GM19468 (cell line): ENCODE data around the gene SRCIN1.

Source experiments
- ATAC-seq: cut with Tn5 transposase; IDR thresholded peaks from one replicate; pipeline ENCODE4 v1.9.1; 2021; ENCODE audit warnings: mild to moderate bottlenecking, moderate library complexity, moderate number of reproducible peaks; ENCODE audit not compliant: unreplicated experiment; ENCODE audit errors: extremely low read depth

Gene SRCIN1

DNA sequence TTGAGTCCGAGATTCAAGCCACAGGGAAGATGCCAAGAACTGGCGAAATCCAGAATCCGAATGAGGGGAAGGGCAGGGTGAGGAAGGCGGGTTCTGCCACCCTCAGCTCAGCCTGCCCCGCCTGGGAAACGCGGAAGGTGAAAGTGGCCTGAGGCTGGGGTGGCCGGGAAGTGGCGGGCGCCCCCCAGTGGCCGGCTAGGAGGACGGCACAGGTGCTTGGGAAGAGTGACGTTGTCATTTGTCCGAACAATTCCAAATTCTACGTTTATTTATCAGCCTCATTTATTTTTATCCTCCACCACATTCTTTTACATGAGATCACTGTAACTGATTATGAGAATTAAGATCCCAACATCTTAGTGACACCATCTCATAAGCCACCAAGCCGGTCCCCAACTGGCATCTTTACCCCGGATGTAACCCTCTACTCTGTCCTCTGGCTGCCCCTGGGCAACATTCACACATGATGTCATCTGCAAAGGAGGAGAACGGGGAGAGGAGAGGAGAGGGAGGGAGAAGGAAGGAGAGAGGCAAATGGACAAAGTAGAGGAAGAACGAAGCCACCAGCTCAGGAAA is 21.3 kb downstream of the SRCIN1 start:
- no peak for ATAC-seq

DNA sequence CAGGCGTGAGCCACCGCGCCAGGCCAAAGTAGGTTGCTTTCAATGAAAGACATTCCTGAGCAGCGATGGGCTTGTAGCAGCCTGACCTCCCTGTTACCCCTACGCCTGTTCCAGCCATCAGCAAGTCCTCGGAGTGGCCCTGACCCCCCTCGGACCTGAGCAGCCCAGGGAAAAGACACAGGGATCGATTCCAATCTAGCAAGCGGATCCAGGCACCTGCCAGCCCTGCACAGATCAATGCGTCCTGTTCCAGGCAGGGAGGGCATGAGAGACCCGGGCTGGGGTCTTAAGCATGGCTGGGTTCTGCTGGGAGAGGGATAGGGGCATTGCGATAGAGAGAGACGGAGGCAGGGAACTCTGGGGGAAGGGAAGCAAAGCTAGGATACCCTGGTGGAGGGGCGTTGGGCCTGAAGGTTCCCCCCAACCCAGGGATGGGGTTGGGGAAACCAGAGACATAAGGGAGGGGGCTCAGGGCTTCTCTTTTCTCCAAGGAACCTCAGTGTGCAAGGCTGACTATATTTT is 21.9 kb downstream of the SRCIN1 start:
- no peak for ATAC-seq

DNA sequence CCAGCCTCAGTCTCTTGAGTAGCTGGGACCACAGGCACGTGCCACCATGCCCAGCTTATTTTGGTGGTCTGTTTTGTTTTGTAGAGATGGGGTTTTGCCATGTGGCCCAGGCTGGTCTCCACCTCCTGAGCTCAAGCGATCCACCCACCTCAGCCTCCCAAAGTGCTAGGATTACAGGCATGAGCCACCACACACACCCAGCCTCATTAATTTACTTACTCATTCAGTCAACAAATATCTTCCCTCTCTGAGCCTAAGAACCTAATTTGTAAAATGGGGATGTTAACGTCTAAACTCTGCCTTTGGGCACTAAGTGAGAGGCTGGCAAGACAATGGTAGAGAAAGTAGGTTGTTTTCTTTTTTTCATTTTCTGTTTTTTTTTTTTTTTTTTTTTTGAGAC is 22.6 kb downstream of the SRCIN1 start:
- ATAC-seq, result no peak

DNA sequence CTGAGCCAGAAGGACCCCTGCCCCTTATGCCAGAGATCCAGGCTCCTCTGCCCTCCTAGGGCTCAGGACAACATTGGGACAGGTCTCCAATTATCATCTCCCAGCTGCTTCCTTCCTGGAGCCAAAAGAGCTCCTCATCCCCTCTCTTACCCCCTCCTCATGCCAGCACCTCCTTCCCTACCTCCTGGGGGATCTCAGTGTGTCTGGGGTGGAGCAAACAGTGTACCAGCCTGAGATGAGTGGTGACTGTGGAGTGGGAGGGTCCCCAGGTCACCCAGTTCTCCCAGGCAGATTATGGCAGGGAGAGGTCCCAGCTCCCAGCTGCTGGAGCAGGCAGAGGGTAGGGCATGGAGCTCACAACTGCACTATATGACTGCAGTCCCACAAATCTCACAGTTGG is 23.7 kb downstream of the SRCIN1 start:
- no peak for ATAC-seq

DNA sequence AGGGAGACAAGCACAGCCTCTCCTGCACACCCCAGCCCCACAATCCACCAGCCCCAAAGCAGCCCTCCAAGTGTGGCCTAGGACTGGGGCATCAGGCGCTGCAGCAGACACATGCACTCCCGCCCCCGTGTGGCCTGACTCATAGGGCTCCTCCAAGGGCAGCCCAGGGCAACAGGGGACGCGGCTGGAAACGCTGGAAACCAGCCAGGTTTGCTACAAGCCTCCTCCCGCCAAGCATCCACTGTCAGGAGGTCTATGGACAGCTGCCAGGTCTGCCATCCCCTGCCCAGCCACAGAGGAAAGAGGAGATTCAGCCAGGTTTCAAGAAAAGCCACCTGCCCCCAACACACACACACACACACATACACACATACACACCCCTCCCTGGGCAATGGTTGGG is 25.8 kb downstream of the SRCIN1 start:
- ATAC-seq, result no peak

DNA sequence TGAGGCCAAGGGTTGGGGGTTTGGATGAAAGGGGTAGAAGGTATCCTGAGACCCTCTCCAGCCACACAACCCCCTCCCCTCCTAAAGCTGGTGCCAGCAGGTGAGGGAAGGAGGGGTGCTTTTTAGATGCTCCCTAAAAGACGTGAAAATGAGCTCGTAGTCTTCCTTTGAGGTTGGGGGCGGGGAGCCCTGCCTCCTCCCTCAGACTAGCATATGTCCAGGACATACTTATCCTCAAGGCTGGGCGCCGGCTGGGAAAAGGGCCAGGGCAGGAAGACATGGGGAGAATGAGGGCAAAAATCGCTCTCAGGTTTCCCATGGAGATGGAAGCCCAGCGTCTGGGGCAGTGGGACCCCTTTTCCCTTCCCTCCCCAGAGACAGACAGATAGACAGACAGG is 26.7 kb downstream of the SRCIN1 start:
- no peak for ATAC-seq

DNA sequence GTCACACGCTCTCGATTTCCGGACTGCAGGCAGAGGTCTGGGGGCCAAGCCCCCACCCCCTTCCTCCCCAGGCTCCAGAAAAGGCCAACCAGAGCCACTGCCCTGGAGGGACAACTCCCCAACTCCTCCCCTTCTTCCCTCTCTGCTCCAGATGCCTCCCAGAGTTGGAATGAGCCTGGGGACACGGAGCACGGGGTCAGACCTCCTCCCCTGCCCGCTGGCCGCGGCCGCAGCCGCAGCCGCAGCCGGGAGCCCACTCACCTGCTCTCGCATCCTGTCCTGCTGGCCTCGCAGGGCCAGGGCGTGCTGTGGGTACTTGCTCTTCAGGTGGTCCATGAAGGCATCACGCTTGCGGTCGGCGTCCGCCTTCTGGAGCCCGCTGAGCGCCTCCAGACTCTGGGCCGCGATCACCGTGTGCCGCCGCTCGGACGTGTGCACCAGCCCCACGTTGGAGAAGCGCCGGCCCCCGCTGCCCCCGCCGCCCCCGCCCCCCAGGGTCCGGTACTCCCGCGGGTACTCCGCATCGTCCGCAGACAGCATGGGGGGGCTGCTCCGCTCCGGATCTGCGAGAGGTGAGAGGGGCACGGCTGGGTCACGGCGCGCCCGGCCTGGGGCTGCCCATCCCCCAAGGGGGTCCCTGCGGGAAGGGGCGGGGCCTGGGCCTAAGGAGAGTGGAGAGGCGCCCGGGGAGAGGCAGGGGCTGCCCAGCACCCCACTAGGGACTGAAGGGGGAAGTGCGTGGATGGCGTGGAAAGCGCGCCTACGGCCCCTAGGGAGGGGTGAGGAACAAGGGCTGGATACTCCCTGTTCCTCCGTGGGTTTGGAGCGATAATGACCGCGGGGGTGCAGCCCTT is 27.3 kb downstream of the SRCIN1 start:
- ATAC-seq, result no peak

DNA sequence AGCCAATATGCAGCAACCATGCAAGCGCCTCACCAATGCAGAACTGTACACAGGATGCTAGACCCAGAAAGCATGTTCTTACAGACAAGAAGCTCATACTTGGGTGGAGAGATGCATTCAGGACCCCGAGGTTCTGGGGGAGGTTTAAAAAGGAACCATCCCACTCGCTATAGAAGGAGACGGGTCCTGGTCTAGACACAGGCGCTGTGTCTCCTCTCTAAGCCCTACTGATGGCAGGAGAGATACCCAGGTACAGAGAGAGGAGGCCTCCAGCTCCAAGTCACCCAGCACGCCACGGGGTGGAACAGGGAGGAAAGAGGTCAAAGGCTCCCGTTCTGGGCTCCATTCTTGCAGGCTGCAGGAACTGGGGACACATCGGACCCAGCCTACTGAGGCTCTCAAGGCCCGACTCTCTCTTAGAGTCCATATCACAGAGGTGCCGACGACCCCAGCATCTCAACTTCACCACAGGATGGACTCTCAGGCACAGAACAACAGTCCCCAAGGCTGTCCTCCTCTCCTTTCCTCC is 28.0 kb downstream of the SRCIN1 start:
- ATAC-seq, result no peak

DNA sequence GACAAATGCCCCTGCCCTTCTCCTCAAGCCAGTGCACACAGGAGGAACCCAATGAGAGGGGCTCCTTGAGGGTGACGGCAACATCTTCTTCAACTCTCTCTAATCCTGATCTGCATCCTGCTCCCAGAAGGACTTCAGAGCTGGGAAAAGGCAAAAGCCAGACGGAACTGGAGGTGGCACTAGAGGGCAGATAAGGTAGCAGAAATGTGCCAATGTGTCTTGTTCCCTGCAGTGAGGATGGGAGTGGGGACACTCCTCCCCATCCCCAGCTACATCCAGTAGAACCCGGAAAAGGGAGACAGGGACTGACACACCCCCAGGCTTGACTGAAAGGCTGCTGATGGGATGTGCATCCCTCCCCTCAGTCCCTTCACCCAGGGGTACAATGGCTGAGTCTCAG is 28.5 kb downstream of the SRCIN1 start:
- no peak for ATAC-seq

DNA sequence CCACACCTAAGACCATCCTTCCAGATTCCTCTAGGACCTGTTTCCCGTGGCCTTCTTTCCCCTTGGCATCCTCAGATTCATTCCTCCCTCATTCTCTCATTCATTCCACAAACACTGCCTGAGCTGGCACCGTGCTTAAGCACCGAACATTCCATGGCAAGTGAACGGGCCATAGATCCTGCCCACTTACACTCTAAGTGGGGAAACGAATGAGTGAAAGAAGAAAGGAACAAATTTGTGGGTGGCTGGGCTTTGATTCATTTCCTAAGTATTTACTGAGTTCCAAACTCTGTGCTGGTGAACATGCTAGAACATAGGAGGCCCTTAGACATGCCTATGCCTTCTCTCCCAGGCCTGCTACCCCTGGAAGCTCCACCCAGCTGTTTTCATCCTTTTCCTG is 30.0 kb downstream of the SRCIN1 start:
- no peak for ATAC-seq

DNA sequence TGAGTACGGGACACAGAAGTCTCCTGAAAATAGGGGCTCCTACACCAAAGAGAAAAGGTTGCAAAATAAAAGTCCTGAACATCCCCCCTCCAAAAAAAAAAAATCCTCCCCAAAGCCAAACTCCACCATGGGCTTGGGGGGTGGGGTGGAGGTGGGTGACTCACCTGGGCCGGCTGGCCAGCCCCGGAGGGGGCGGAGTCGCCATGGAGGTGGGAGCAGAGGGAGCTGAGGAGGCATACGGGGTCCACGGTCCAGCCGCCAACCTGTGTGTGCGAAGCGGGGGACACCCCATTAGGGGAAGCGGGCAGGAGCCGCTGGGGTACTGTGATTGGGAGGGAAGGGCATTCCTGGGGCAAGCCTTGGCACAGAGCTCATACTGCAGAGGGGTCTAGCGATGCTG is 31.0 kb downstream of the SRCIN1 start:
- no peak for ATAC-seq

DNA sequence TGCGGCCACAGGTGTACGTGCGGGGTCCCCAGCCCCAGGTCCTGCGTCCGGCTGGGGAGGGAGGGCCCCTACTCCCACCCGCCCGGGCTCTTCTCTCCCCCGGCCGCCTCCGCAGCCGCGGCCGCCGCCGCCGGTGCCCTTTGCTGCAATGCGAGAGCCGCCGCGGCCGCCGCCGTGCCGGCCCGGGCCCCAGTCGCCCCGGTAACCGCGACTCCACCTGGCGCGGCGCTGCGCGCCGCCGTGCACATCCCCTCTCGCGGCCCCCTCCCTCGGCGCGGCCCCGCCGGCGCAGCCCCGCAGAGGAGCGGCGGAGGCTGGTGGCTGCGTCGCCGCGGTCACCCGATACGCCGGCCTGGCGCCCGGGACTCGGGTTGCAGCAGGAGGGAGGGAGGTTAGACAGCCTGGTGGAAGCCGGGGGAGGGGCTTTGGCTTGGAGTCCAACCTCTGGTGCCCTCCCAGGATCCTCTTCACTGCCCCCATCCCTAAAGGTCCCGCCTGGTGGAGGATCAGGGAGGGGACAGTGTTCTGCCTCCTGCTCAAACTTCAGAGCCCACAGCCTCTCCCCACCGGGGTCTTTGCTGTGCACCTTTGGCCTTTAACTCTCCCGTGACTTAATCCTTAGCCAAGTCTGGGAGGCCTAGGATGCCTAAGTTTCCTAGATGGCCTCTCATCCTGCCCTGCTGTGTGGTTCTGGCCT is 32.9 kb downstream of the SRCIN1 start:
- ATAC-seq, result no peak

DNA sequence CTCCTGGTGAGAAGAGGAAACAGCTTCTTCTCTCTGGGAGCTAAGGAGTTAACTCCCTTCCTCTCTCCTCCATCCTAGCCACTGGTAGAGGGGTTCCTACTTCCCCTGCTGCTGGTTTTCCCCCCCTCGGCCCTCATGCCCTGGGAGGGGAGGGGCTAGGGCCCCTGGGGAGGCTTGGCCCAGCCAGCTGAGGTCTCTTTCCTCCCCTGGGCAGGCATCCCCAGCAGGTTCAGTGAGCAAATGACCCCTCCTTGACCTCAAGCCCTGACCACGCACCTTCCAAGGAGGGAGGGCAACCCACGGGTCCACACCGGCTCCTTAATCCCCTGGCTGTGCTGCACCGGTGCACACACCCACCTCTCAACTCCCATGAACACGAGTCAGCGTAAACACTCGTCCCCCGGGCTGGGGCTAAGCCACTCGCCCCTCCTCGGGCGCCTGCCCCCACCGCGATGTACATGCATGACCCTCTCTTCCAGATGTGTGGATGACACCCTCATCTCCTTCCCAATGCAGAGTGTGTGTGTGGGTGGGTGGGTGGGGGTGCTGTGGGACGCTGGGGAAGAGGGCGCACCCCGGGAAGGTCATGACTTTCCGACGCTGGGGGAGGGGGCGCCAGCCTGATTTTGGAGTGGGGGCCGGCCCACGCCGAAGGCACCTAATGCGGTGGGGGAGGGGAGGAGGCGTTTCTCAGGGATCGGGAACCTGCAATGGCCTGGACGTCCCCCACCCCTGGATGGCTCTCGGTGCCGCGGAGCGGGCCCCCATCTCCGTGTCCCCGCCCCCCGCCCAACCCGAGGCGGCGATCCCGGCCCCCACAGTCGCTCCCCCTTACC is 33.7 kb downstream of the SRCIN1 start:
- no peak for ATAC-seq

DNA sequence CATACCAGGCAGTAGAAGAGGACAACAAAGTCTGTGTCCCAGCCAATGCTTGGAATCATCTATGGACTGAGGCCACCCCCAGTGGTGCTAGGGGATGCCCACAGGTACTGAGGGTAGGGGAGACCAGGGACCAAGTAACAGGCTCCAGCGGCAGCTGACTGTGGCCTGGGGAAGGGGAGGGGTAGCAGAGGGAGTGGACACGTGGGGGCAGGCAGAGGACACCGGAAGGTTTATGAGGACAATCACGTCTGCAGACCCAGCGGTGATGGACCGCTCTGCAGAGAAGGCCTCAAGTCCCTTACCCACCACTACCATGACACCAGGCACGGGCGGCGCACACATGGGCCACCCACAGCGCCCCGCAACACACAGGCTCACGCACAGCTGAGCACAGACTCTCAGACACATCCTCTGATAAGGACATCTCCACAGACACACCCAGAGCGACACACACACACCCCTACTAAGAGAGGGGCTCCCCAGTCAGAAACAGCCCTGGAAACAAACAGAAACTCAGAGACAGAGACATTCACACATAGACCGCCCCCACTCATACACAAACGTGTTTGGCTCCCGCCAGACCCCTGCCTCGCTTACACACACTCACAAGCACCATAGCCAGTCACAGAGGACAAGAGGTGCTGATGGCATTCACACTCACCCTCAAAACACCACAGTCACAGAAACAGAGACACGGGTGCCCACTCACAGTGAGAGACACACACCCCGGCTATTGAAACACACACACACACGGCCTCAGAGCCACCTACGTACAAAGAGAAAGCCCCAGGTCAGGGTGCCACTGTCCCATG is 35.8 kb downstream of the SRCIN1 start:
- no peak for ATAC-seq

DNA sequence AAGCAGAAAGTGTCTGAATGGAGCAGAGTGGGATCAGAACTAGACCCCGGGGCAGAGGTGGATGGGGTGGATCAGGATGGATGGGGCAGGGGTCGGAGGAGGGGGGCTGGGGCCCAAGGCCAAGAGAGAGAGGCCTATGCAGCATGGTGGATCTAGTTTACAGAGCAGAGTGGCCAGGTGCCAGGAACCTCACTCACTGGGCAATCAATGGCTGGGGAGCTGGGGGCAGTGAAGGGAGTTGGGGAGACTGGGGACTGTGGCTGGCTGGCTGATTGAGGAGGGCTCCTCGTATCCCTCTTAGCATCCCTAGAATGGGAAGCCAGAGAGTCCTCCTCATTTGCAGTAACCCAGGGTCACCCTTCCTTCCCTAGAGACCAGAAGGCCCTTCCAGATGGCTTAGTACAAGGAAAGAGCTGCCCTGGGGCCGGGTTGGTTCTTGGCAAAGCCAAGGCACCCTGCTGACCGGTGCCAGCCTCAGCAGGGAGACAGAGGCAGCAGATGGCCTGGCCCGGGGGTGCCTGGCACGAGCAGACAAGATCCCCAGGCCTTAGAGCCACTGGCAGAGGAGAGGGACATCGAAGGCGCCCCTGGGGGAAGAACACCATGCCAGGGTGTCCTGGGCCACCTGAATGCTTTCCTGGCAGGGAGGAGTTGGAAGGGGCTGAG is 36.8 kb downstream of the SRCIN1 start:
- ATAC-seq, result no peak

DNA sequence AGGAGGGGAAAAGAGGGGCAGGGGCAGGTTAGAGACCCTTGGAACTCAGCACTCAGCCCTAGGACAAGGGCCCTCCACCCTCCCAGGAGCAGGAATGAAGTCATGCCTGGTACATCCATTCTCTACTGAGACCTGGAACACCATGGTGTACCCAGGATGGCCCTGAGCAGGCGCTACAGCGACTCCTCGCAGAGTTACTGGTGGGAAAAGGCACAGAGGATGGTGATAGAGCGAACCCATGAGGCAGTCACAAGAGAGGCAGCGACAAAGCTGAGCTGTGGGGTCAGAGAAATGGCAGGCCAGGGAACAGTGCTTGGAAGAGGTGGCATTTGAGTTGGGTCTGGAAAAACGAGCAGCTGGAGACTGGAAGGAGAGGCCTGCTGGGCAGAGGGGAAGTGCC is 37.5 kb downstream of the SRCIN1 start:
- ATAC-seq, result no peak

DNA sequence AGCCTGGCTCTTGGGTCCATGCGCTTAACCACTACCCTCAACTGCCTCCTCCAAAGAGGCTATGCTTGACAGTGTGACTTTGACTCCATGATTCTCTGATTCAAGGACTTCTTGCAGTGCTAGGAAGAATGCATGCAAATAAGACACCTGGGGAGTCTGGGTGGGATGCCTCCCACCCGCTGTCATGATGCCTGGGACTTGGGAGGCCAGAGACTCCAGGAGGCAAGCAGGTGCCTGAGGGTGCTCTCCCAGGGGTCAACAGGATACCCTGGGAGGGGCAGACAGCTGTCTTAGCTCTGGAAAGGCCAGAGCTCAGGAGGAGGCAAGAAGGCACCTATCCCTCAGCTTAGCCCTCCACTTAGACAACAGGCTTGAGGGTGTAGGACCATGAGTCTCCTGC is 38.4 kb downstream of the SRCIN1 start:
- ATAC-seq, result no peak

DNA sequence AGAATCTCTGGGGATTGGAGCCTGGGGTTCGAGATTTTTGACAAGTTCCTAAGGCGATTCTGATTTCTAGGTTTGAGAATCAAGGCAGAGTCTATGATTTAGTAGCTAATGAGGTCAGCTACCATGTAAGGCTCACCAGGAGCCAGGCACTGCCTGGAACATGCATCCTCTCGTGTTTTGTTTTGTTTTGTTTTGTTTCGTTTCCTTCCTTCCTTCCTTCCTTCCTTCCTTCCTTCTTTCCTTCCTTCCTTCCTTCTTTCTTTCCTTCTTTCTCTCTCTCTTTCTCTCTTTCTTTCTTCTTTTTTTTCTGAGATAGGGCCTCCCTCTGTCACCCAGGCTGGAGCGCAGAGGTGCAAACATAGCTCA is 39.1 kb downstream of the SRCIN1 start:
- ATAC-seq, result no peak
